ENCODE results near the gene MAFB. TPM values are rescaled to one million over a fixed set of nuclear protein-coding genes. Genes with fewer than 3 reads are reported as not detected.

Gene MAFB
- total and polyA plus RNA-seq, 7 experiments from 2014 or later, result 0.12 to 139 (median 4.4) TPM; not detected in 2

DNA sequence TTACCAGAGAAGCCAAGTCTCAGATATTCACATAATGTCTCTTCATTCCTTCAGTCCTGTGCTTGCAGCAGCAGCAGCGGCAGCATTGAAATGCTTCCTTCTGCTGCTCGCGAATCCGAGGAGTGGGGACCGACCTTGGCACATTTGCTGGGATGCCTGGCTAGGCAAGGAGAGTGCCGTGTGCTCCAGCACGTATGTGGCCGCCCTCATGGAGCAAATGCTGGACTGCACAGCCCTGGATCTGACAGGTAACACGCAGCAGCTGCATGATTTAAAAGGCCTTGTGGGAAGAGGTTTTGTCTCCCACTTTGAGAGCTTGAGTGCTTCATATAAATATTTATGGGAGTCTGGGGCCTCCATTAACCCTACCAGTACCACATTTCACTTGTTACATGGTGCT lies 9.9 kb downstream of the MAFB start:
- no peak overlapping the region for H3K4me3 ChIP-seq (ENCODE audit: low read length)
- ATAC-seq (no peak), DNase-seq (no peak)
- no peaks in the 10 kb centered on the region for H3K36me3 Mint-ChIP-seq
- H3K27me3 ChIP-seq (ENCODE audit: control insufficient read depth in 2 of 2, insufficient read depth in 2 of 2, low read length in 2 of 2), result peaks cover 3 to 7% of the 10 kb centered on the region in 2 donors
- no peak overlapping the region for H3K27ac ChIP-seq (ENCODE audit: low read depth, low read length)
- H3K4me1 Mint-ChIP-seq, result peaks cover 0 to 4% (median 0%) of the 10 kb centered on the region in 7 donors
- peaks cover 55 to 75% (median 61%) of the 10 kb centered on the region in 5 donors for H3K27me3 Mint-ChIP-seq
- no peaks in the 10 kb centered on the region for H3K9me3 ChIP-seq (ENCODE audit: control insufficient read depth in 2 of 3, low read length in 3 of 3)
- no peak overlapping the region for H3K4me3 Mint-ChIP-seq
- ChIA-PET POLR2A (no interaction called here), CTCF (no interaction called here)
- H3K4me1 ChIP-seq (ENCODE audit: control insufficient read depth in 2 of 2, insufficient read depth in 2 of 2, low read length in 2 of 2), result no peaks in the 10 kb centered on the region
- intact Hi-C loops (cut with micrococcal nuclease), result no loop called here
- H3K36me3 ChIP-seq (ENCODE audit: control insufficient read depth in 2 of 3, insufficient read depth in 3 of 3, low read length in 3 of 3), result no peaks in the 10 kb centered on the region
- no peak overlapping the region for H3K27ac Mint-ChIP-seq
- H3K9me3 Mint-ChIP-seq, result peaks cover 0 to 3% (median 0%) of the 10 kb centered on the region in 11 donors

DNA sequence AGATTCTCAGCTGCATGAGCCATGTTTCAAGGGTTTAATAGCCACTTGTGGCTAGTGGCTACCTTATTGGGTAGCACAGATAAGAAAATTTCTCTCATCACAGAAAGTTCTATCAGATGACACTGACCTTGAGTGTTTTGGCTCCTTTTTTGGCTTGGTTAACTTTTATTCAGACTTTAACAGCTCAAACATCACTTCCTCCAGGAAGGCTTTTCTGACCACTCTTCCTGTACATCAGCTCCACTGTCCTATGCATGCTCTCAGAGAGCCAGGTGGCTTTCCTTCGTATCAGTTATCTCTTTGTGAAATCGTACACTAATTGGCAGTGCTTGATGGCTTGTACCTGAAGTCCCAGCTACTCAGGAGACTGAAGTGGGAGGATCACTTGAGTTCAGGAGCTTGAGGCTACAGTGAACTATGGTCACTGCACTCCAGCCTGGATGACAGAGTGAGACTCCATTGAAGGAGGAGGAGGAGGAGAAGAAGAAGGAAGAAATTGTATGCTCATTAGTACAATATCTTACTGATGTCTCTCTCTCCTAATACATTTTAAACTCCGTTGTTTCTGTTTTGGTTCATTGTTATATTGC lies 10.7 kb downstream of the MAFB start:
- H3K36me3 ChIP-seq (ENCODE audit: control insufficient read depth in 2 of 3, insufficient read depth in 3 of 3, low read length in 3 of 3), result no peaks in the 10 kb centered on the region
- Mint-ChIP-seq H3K36me3 (no peaks in the 10 kb centered on the region), H3K27me3 (peaks cover 56 to 74% (median 60%) of the 10 kb centered on the region in 5 donors), H3K9me3 (peaks cover 0 to 5% (median 0%) of the 10 kb centered on the region in 11 donors), H3K4me1 (peaks cover 0 to 4% (median 0%) of the 10 kb centered on the region in 7 donors), H3K4me3 (no peak overlapping the region), H3K27ac (no peak overlapping the region)
- H3K4me3 ChIP-seq (ENCODE audit: low read length), result no peak overlapping the region
- H3K9me3 ChIP-seq (ENCODE audit: control insufficient read depth in 2 of 3, low read length in 3 of 3), result no peaks in the 10 kb centered on the region
- POLR2A ChIA-PET, result no interaction called here
- CTCF ChIA-PET, result no interaction called here
- no peak for DNase-seq
- H3K27ac ChIP-seq (ENCODE audit: low read depth, low read length), result no peak overlapping the region
- H3K27me3 ChIP-seq (ENCODE audit: control insufficient read depth in 2 of 2, insufficient read depth in 2 of 2, low read length in 2 of 2), result peaks cover 3 to 7% of the 10 kb centered on the region in 2 donors
- no peaks in the 10 kb centered on the region for H3K4me1 ChIP-seq (ENCODE audit: control insufficient read depth in 2 of 2, insufficient read depth in 2 of 2, low read length in 2 of 2)
- intact Hi-C loops (cut with micrococcal nuclease), result no loop called here
- no peak for ATAC-seq

- intact Hi-C loops (cut with micrococcal nuclease), result no loop called here
- Histone ChIP-seq H3K27ac (ENCODE audit: low read depth, low read length) (no peak overlapping the region), H3K4me3 (ENCODE audit: low read length) (no peak overlapping the region), H3K9me3 (ENCODE audit: control insufficient read depth in 2 of 3, low read length in 3 of 3) (no peaks in the 10 kb centered on the region), H3K36me3 (ENCODE audit: control insufficient read depth in 2 of 3, insufficient read depth in 3 of 3, low read length in 3 of 3) (no peaks in the 10 kb centered on the region), H3K4me1 (ENCODE audit: control insufficient read depth in 2 of 2, insufficient read depth in 2 of 2, low read length in 2 of 2) (no peaks in the 10 kb centered on the region), H3K27me3 (ENCODE audit: control insufficient read depth in 2 of 2, insufficient read depth in 2 of 2, low read length in 2 of 2) (peaks cover 3 to 7% of the 10 kb centered on the region in 2 donors)
- DNase-seq (no peak), ATAC-seq (no peak)
- no peak overlapping the region for H3K4me3 Mint-ChIP-seq
- ChIA-PET POLR2A (no interaction called here), CTCF (no interaction called here)
- no peaks in the 10 kb centered on the region for H3K36me3 Mint-ChIP-seq
- H3K27me3 Mint-ChIP-seq, result peaks cover 51 to 68% (median 56%) of the 10 kb centered on the region in 5 donors
- H3K4me1 Mint-ChIP-seq, result peaks cover 0 to 4% (median 0%) of the 10 kb centered on the region in 7 donors
- no peak overlapping the region for H3K27ac Mint-ChIP-seq
- H3K9me3 Mint-ChIP-seq, result peaks cover 0 to 5% (median 0%) of the 10 kb centered on the region in 11 donors
Measured at GRCh38 chr20:40677343-40677924, 11.6 kb downstream of the MAFB start.

DNA sequence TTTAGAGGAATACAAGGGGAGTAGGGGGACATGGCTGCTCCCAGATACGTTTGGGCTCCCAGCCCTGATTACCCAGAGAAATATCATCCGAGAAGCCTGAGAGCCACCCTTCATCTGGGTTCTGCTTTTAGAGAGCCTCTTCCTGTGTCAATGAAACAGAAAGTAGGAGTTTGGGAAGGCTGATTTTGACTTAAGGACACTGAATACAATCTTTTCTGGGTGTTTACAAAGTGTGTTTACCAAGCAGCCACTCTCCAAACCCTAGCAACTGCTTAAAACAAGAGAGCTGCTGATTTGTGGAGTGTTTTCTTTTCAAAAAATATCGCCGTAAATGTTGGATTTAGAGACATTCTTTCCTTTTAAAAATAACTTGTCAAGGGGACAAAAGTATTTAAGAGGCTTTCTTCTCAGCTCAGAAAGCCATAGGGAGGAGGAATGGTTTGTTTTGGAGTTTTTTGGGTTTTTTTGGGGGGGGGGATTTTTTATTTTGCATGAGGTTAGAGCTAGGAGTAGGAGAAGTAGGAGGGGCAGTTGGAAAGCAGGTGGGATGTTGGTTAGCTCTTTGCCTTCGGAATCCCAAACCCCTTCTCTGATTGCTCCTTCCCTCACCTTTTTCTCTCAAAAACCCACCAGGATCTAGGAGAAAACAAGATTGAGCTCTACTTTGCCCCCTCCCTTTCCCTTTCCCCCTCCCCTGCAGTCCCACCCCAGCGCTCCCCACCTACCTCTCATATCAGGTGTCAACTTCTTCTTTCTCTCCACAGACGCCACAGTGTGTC lies 12.4 kb downstream of the MAFB start:
- peaks cover 44 to 64% (median 50%) of the 10 kb centered on the region in 5 donors for H3K27me3 Mint-ChIP-seq
- intact Hi-C loops (cut with micrococcal nuclease), result no loop called here
- no peaks in the 10 kb centered on the region for H3K4me1 ChIP-seq (ENCODE audit: control insufficient read depth in 2 of 2, insufficient read depth in 2 of 2, low read length in 2 of 2)
- ATAC-seq, result no peak
- H3K36me3 ChIP-seq (ENCODE audit: control insufficient read depth in 2 of 3, insufficient read depth in 3 of 3, low read length in 3 of 3), result no peaks in the 10 kb centered on the region
- H3K27ac Mint-ChIP-seq, result no peak overlapping the region
- CTCF ChIA-PET, result no interaction called here
- no peak overlapping the region for H3K27ac ChIP-seq (ENCODE audit: low read depth, low read length)
- DNase-seq, result no peak
- POLR2A ChIA-PET, result no interaction called here
- H3K9me3 ChIP-seq (ENCODE audit: control insufficient read depth in 2 of 3, low read length in 3 of 3), result no peaks in the 10 kb centered on the region
- peaks cover 0 to 7% of the 10 kb centered on the region in 2 donors for H3K27me3 ChIP-seq (ENCODE audit: control insufficient read depth in 2 of 2, insufficient read depth in 2 of 2, low read length in 2 of 2)
- H3K9me3 Mint-ChIP-seq, result peaks cover 0 to 3% (median 0%) of the 10 kb centered on the region in 11 donors
- H3K4me3 Mint-ChIP-seq, result no peak overlapping the region
- H3K4me1 Mint-ChIP-seq, result peaks cover 0 to 4% (median 0%) of the 10 kb centered on the region in 7 donors
- no peak overlapping the region for H3K4me3 ChIP-seq (ENCODE audit: low read length)
- no peaks in the 10 kb centered on the region for H3K36me3 Mint-ChIP-seq

- Histone ChIP-seq H3K36me3 (ENCODE audit: control insufficient read depth in 2 of 3, insufficient read depth in 3 of 3, low read length in 3 of 3) (no peaks in the 10 kb centered on the region), H3K9me3 (ENCODE audit: control insufficient read depth in 2 of 3, low read length in 3 of 3) (no peaks in the 10 kb centered on the region), H3K4me1 (ENCODE audit: control insufficient read depth in 2 of 2, insufficient read depth in 2 of 2, low read length in 2 of 2) (no peaks in the 10 kb centered on the region), H3K27me3 (ENCODE audit: control insufficient read depth in 2 of 2, insufficient read depth in 2 of 2, low read length in 2 of 2) (peaks cover 0 to 1% of the 10 kb centered on the region in 2 donors), H3K27ac (ENCODE audit: low read depth, low read length) (no peak overlapping the region), H3K4me3 (ENCODE audit: low read length) (no peak overlapping the region)
- DNase-seq (no peak), ATAC-seq (no peak)
- Mint-ChIP-seq H3K27me3 (peaks cover 37 to 54% (median 45%) of the 10 kb centered on the region in 5 donors), H3K9me3 (peaks cover 0 to 3% (median 0%) of the 10 kb centered on the region in 11 donors), H3K27ac (no peak overlapping the region), H3K4me1 (peaks cover 0 to 2% (median 0%) of the 10 kb centered on the region in 7 donors), H3K4me3 (no peak overlapping the region), H3K36me3 (no peaks in the 10 kb centered on the region)
- POLR2A ChIA-PET, result no interaction called here
- intact Hi-C loops (cut with micrococcal nuclease), result no loop called here
- CTCF ChIA-PET, result no interaction called here
Measured at GRCh38 chr20:40675599-40676221, 13.3 kb downstream of the MAFB start.

DNA sequence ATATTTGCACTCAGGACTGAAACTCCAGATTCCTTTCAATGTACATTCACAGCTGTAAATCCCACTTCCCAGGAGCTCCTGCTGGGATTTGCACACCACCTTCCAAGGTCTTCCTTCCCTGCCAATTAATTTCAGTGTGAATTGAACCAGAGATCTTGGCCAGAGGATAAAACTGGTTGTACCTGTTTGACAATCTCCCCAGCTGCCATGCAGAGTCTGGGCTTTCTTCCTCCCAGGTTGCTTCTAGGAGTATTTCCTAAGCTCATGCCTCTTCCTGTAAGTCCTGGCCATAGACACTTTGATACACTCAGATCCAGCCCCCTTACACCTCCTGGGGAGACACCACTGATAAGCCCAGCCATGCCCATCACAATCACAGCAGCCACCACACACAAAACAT lies 15.6 kb downstream of the MAFB start:
- H3K4me3 ChIP-seq (ENCODE audit: low read length), result no peak overlapping the region
- H3K27me3 ChIP-seq (ENCODE audit: control insufficient read depth in 2 of 2, insufficient read depth in 2 of 2, low read length in 2 of 2), result no peaks in the 10 kb centered on the region
- no peaks in the 10 kb centered on the region for H3K4me1 ChIP-seq (ENCODE audit: control insufficient read depth in 2 of 2, insufficient read depth in 2 of 2, low read length in 2 of 2)
- Mint-ChIP-seq H3K9me3 (peaks cover 0 to 5% (median 0%) of the 10 kb centered on the region in 11 donors), H3K4me1 (peaks cover 0 to 1% (median 0%) of the 10 kb centered on the region in 7 donors), H3K27ac (no peak overlapping the region), H3K27me3 (peaks cover 27 to 43% (median 32%) of the 10 kb centered on the region in 5 donors), H3K4me3 (no peak overlapping the region), H3K36me3 (no peaks in the 10 kb centered on the region)
- ATAC-seq (no peak), DNase-seq (no peak)
- no peaks in the 10 kb centered on the region for H3K9me3 ChIP-seq (ENCODE audit: control insufficient read depth in 2 of 3, low read length in 3 of 3)
- intact Hi-C loops (cut with micrococcal nuclease), result no loop called here
- no peaks in the 10 kb centered on the region for H3K36me3 ChIP-seq (ENCODE audit: control insufficient read depth in 2 of 3, insufficient read depth in 3 of 3, low read length in 3 of 3)
- H3K27ac ChIP-seq (ENCODE audit: low read depth, low read length), result no peak overlapping the region
- ChIA-PET CTCF (no interaction called here), POLR2A (no interaction called here)

All from naive thymus-derived CD4-positive, alpha-beta T cell (primary cell).